Heart left ventricle (tissue), 16 donors: ENCODE data around the gene PRPSAP2. TPM values are rescaled to one million over a fixed set of nuclear protein-coding genes. Genes with fewer than 3 reads are reported as not detected.

Experiments used
- ATAC-seq, 4 donors: fragments of 200-7000 bp; cut with Tn5 transposase; one replicate each; pipeline ENCODE4 v1.9.1; 2020 to 2022; ENCODE audit warnings: moderate library complexity in 4 of 4, mild to moderate bottlenecking in 3 of 4, moderate number of reproducible peaks in 1 of 4
- DNase-seq, 5 donors: peaks; one replicate each; pipeline ENCODE4 v3.0.0-alpha.2; 2020
- H3K27ac ChIP-seq, 12 donors: fragments of 200-600 bp; sonication (generic) in 4 of 12; one replicate each; pipeline versions ENCODE4 v1.5.0 to v1.8.0; 2016 to 2022; ENCODE audit warnings: mild to moderate bottlenecking in 2 of 12
- H3K27me3 ChIP-seq, 9 donors: fragments of 200-600 bp; sonication (generic) in 2 of 9; one replicate each; pipeline versions ENCODE4 v1.5.1 to v1.8.0; 2016 to 2022; ENCODE audit warnings: mild to moderate bottlenecking in 3 of 9
- H3K36me3 ChIP-seq, 9 donors: fragments of 200-600 bp; sonication (generic) in 2 of 9; one replicate each; pipeline versions ENCODE4 v1.5.0 to v1.8.0; 2018 to 2022; ENCODE audit warnings: mild to moderate bottlenecking in 2 of 9
- H3K4me1 ChIP-seq, 12 donors: fragments of 200-600 bp; sonication (generic) in 4 of 12; one replicate each; pipeline versions ENCODE4 v1.5.0 to v1.8.0; 2016 to 2022; ENCODE audit warnings: mild to moderate bottlenecking in 3 of 12
- H3K4me3 ChIP-seq, 12 donors: fragments of 200-600 bp; sonication (generic) in 4 of 12; one replicate each; pipeline versions ENCODE4 v1.5.0 to v1.8.0; 2017 to 2022; ENCODE audit warnings: mild to moderate bottlenecking in 9 of 12, moderate library complexity in 4 of 12
- H3K9me3 ChIP-seq, 12 donors: fragments of 200-600 bp; sonication (generic) in 4 of 12; one replicate each; pipeline versions ENCODE4 v1.5.0 to v1.8.0; 2016 to 2022; ENCODE audit warnings: mild to moderate bottlenecking in 1 of 12
- CTCF ChIP-seq, 12 donors: fragments of 200-600 bp; sonication (generic) in 4 of 12; IDR thresholded peaks; one replicate each; pipeline versions ENCODE4 v1.5.0 to v1.8.0; 2018 to 2022; ENCODE audit warnings: antibody characterized with exemption in 12 of 12, mild to moderate bottlenecking in 5 of 12
- POLR2A ChIP-seq, 2 donors: fragments of 450-650 bp; IDR thresholded peaks; one replicate each; pipeline ENCODE4 v1.6.1; 2017; ENCODE audit warnings: antibody characterized with exemption in 2 of 2, mild to moderate bottlenecking in 2 of 2, moderate library complexity in 2 of 2
- WGBS, 4 donors: extraction: QIAGEN DNeasy Blood & Tissue Kit in 2 of 4; methylation state at CpG; one replicate each; pipeline versions ENCODE4 v1.1.5 to v1.1.7; 2013 to 2018; 5-methylcytosine and 5-hydroxymethylcytosine counted together
- intact Hi-C, 10 donors: fragments of 100-400 bp; cut with DNase I; formaldehyde crosslinking; loops; one replicate each; pipeline versions ENCODE4 v1.11.1 to v1.14.2; 2022
- polyA plus RNA-seq, 2 donors: library from polyadenylated mRNA; stranded (reverse); fragments of 200-250 nt; gene quantifications; one replicate each; pipeline ENCODE4 v1.2.3, GENCODE V29; 2013
- total RNA-seq, 9 donors: library from RNA; depleted of rRNA in 2 of 9; stranded (reverse); fragments of >200 nt in 2 of 9; fragmentation: NEBNext Ultra II Directional in 3 of 9; extraction: Animal tissue kit (Norgen Biotek cat#: 25700) in 3 of 9; gene quantifications; one replicate each; pipeline versions ENCODE4 v1.1.0 to v1.2.4, GENCODE V29; 2016 to 2023
- donor health status: ischemic (EF 13 %, LVEDD 7.1; RV severe dilation, severe dysfunction).
- donor health status: healthy with polysubstance abuse.
- donor health status: DM: no; HTN: yes; CAD: no.
- donor health status: DM: no; HTN: no; CAD: no.
- donor health status: ischemic (EF 25% LVEDD 6.9; RV normal size, moderate dysfunction).
- donor health status: ischemic (EF 25% LVEDD 5.7; RV mildly dilated, moderate dysfunction).
- donor health status: healthy.
- donor health status: DM: yes; HTN: yes; CAD: no.
- donor health status: ischemic (EF 35%, LVEDD 5.7; RV mildly dilated, moderate dysfunction).
- donor health status: nonischemic (EF 11% LVEDD 7.7; RV severe dilation, severe dysfunction).
- donor health status: DM: yes; HTN: yes; CAD: no.
- donor health status: PGD.
- donor health status: ischemic (EF 29% LVEDD 5.4; RV normal size, mild dysfunction).
- donor health status: nonischemic (EF 23%, LVEDD 6.1; RV moderate dilation, normal function).

PRPSAP2 gene
- total and polyA plus RNA-seq, 11 donors: 11.0 to 26.2 (median 17.8) TPM

GRCh38 chr17:18848501-18848900 lies 9.4 kb upstream of the PRPSAP2 start:
- no peaks in the 10 kb centered on the region for H3K36me3 ChIP-seq
- H3K4me1 ChIP-seq: no peaks in the 10 kb centered on the region
- H3K27ac ChIP-seq: no peak overlapping the region
- DNase-seq (no peak), ATAC-seq (no peak)
- no peak overlapping the region for H3K4me3 ChIP-seq
- 87 to 93% (median 89%) methylated on average over 6 of the region's 6 CpGs for WGBS, 4 donors
- intact Hi-C loops: no loop called here
- TF ChIP-seq CTCF (IDR thresholded peaks at IDR 0.05) (no peak), POLR2A (IDR thresholded peaks at IDR 0.05) (no peak)
- H3K27me3 ChIP-seq: no peaks in the 10 kb centered on the region
- H3K9me3 ChIP-seq: no peaks in the 10 kb centered on the region

DNA sequence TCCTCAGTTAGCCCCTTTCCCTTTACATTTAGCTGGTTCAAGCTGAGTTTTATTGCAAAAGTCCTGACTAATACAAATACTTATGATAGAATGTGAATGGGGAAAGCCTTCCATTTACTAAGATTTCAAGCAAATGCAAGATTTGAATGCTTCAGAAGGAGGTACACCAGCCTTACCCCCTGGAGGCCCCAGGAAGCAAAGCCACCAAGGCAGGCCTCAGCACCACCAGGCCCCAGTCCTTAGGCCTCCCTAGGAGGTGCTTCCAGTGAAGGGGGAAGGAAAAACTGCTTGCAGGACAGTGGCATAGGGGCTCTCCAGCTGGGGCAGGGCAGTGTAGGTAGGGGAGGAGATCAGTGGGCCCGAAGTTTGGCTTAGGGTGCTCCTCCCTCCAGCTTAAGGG lies 7.3 kb upstream of the PRPSAP2 start:
- H3K4me1 ChIP-seq: peaks cover 0 to 8% (median 6%) of the 10 kb centered on the region in 12 donors
- ATAC-seq (no peak), DNase-seq (no peak)
- no peaks in the 10 kb centered on the region for H3K9me3 ChIP-seq
- 79 to 100% (median 93%) methylated on average over 1 of the region's 1 CpG for WGBS, 4 donors
- no peak overlapping the region for H3K4me3 ChIP-seq
- no peak overlapping the region for H3K27ac ChIP-seq
- no peaks in the 10 kb centered on the region for H3K27me3 ChIP-seq
- intact Hi-C loops: no loop called here
- no peak for TF ChIP-seq CTCF (IDR thresholded peaks at IDR 0.05)
- no peak for TF ChIP-seq POLR2A (IDR thresholded peaks at IDR 0.05)
- no peaks in the 10 kb centered on the region for H3K36me3 ChIP-seq

GRCh38 chr17:18851201-18851600 lies 6.7 kb upstream of the PRPSAP2 start:
- TF ChIP-seq POLR2A (IDR thresholded peaks at IDR 0.05): no peak
- TF ChIP-seq CTCF (IDR thresholded peaks at IDR 0.05): no peak
- H3K36me3 ChIP-seq: no peaks in the 10 kb centered on the region
- 80 to 84% (median 82%) methylated on average over 3 of the region's 3 CpGs for WGBS, 4 donors
- DNase-seq (no peak), ATAC-seq (no peak)
- no peaks in the 10 kb centered on the region for H3K27me3 ChIP-seq
- no peaks in the 10 kb centered on the region for H3K9me3 ChIP-seq
- H3K27ac ChIP-seq: no peak overlapping the region
- intact Hi-C loops: no loop called here
- H3K4me1 ChIP-seq: peaks cover 0 to 10% (median 6%) of the 10 kb centered on the region in 12 donors
- H3K4me3 ChIP-seq: no peak overlapping the region

DNA sequence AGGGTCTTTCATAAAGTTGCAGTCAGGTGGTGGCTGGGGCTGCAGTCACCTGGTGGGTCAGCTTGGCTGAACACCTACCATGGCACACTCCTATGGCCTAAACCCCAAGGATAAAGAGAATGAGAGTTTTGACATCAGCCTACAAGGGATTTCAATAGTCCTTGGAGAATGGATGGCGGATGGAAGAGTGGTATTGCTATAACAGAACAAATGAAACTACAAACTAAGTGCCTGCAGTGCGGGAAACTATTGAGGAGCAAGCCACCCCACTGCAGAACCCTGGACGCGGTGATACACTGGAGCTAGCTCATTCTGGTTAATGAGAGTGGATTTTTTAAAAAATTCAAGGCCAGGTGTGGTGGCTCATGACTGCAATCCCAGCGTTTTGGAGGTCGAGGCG lies 3.0 kb upstream of the PRPSAP2 start:
- H3K4me1 ChIP-seq: peaks cover 0 to 36% (median 20%) of the 10 kb centered on the region in 12 donors
- no peaks in the 10 kb centered on the region for H3K36me3 ChIP-seq
- no peak overlapping the region for H3K27ac ChIP-seq
- DNase-seq: no peak
- no peak for ATAC-seq
- intact Hi-C loops: no loop called here
- no peaks in the 10 kb centered on the region for H3K27me3 ChIP-seq
- 89 to 93% (median 92%) methylated on average over 7 of the region's 7 CpGs for WGBS, 4 donors
- H3K9me3 ChIP-seq: no peaks in the 10 kb centered on the region
- no peak for TF ChIP-seq POLR2A (IDR thresholded peaks at IDR 0.05)
- no peak for TF ChIP-seq CTCF (IDR thresholded peaks at IDR 0.05)
- peak overlapping the region in 2 of 12 donors; percentile 66 to 73 for H3K4me3 ChIP-seq
